Posterior vena cava (tissue), 2 donors: ENCODE results near the gene MARCHF9. TPM values are rescaled to one million over a fixed set of nuclear protein-coding genes. Genes with fewer than 3 reads are reported as not detected.

Experiments
- DNase-seq: peaks from one replicate; pipeline ENCODE4 v3.0.0-alpha.2; 2020; ENCODE audit warnings: low spot score
- intact Hi-C, 2 donors: fragments of 100-400 bp; cut with DNase I; formaldehyde crosslinking; loops; one replicate each; pipeline versions ENCODE4 v1.14.1 to v1.14.2; 2022 to 2023
- total RNA-seq, 2 donors: library from RNA; stranded (reverse); fragmentation: NEBNext Ultra II Directional; extraction: Animal tissue kit (Norgen Biotek cat#: 25700); gene quantifications; one replicate each; pipeline ENCODE4 v1.2.1, GENCODE V29; 2021
- donor health status: DM: yes; HTN: yes; CAD: no.
- donor health status: DM: yes; HTN: yes; CAD: no.

The MARCHF9 gene
- total RNA-seq, 2 donors from 2014 or later = 7.4 to 9.4 TPM

- DNase-seq = peak; percentile 55
- intact Hi-C loops = no loop called here
These were observed 19.6 kb upstream of the MARCHF9 start for GRCh38 chr12:57735198-57735855.

GRCh38 chr12:57735952-57736740 lies 18.8 kb upstream of the MARCHF9 start:
- intact Hi-C loops = no loop called here
- DNase-seq = peak; percentile 79

GRCh38 chr12:57736741-57737466 lies 18.0 kb upstream of the MARCHF9 start:
- DNase-seq = no peak
- intact Hi-C loops = no loop called here

GRCh38 chr12:57737467-57738460 lies 17.1 kb upstream of the MARCHF9 start:
- intact Hi-C loops = no loop called here
- no peak for DNase-seq

- intact Hi-C loops = no loop called here
- no peak for DNase-seq
These were observed 16.2 kb upstream of the MARCHF9 start, which contains the start of gene AGAP2 for GRCh38 chr12:57738661-57739237. Gene AGAP2, minus strand, starts transcription at chr12:57738742. Its CDS starts 496 bp downstream, at chr12:57738246.

- intact Hi-C loops = no loop called here
These were observed 15.5 kb upstream of the MARCHF9 start for GRCh38 chr12:57739387-57739786.

GRCh38 chr12:57739914-57740538 lies 14.9 kb upstream of the MARCHF9 start:
- DNase-seq = peak; percentile 44
- intact Hi-C loops = no loop called here

More at GRCh38 chr12:57739387-57739786, 15.5 kb upstream of the MARCHF9 start:
- no peak for DNase-seq

- peak; percentile 79 for DNase-seq
- intact Hi-C loops = no loop called here
These were observed 14.1 kb upstream of the MARCHF9 start for GRCh38 chr12:57740656-57741412.

GRCh38 chr12:57741413-57741789 lies 13.5 kb upstream of the MARCHF9 start:
- peak; percentile 56 for DNase-seq
- intact Hi-C loops = no loop called here

- intact Hi-C loops = no loop called here
- peak; percentile 84 for DNase-seq
These were observed 12.8 kb upstream of the MARCHF9 start for GRCh38 chr12:57741844-57742738.

- no peak for DNase-seq
- intact Hi-C loops = no loop called here
These were observed 11.1 kb upstream of the MARCHF9 start for GRCh38 chr12:57743769-57744168.

- DNase-seq = peak; percentile 95
- intact Hi-C loops = no loop called here
These were observed 10.6 kb upstream of the MARCHF9 start for GRCh38 chr12:57744194-57744776.

- DNase-seq = peak; percentile 99
- intact Hi-C loops = no loop called here
These were observed 10.0 kb upstream of the MARCHF9 start, which contains the start of gene TSPAN31 for GRCh38 chr12:57744777-57745484. Gene TSPAN31, plus strand, starts transcription at chr12:57745039. Its CDS starts 116 bp downstream, at chr12:57745155.

- intact Hi-C loops = no loop called here
- peak; percentile 40 for DNase-seq
These were observed 9.4 kb upstream of the MARCHF9 start for GRCh38 chr12:57745485-57745881.

- no peak for DNase-seq
- intact Hi-C loops = no loop called here
These were observed 8.9 kb upstream of the MARCHF9 start for GRCh38 chr12:57746025-57746424.
